HepG2 (cell line): Measurements from ENCODE around the gene DOK4. TPM values are rescaled to one million over a fixed set of nuclear protein-coding genes. Genes with fewer than 3 reads are reported as not detected.

Experiments used
- ADNP ChIP-seq: sonication (generic); formaldehyde crosslinking; IDR thresholded peaks from 2 replicates; pipeline ENCODE4 v1.4.0; 2020; ENCODE audit warnings: missing genetic modification reagents
- AHDC1 ChIP-seq: sonication (generic); formaldehyde crosslinking; IDR thresholded peaks from 2 replicates; pipeline ENCODE4 v1.5.1; 2020; ENCODE audit warnings: mild to moderate bottlenecking, missing genetic modification reagents, borderline replicate concordance
- ESRRA ChIP-seq: sonication (generic); formaldehyde crosslinking; IDR thresholded peaks from 2 replicates; pipeline ENCODE4 v1.5.1; 2020; ENCODE audit warnings: mild to moderate bottlenecking, low read depth, missing genetic modification reagents
- HOXA3 ChIP-seq: sonication (generic); formaldehyde crosslinking; IDR thresholded peaks from 2 replicates; pipeline ENCODE4 v1.5.0; 2020; ENCODE audit warnings: missing genetic modification reagents
- MYNN ChIP-seq: sonication (generic); formaldehyde crosslinking; IDR thresholded peaks from 2 replicates; pipeline ENCODE4 v1.4.0; 2020; ENCODE audit warnings: mild to moderate bottlenecking, low read depth, missing genetic modification reagents
- polyA plus RNA-seq, 8 experiments: library from polyadenylated mRNA; depleted of rRNA in 3 of 8; stranded (reverse) in 7 of 8; unstranded in 1 of 8; fragments of >200 nt; fragmentation: Illumina TruSeq in 4 of 8; extraction: Trizol in 4 of 8; gene quantifications; 2 replicates each; pipeline versions ENCODE4 v1.2.1 to v1.2.3, GENCODE V29; 2011 to 2016; ENCODE audit warnings: low read depth in 4 of 8, missing spikeins in 1 of 8, mixed read lengths in 1 of 8; ENCODE audit not compliant: insufficient read depth in 1 of 8
- total RNA-seq, 5 experiments: library from RNA; depleted of rRNA; stranded (reverse); fragments of >200 nt; fragmentation: Illumina TruSeq; extraction: Trizol; gene quantifications; 2 replicates each; pipeline ENCODE4 v1.2.3, GENCODE V29; 2016; ENCODE audit warnings: low read depth in 1 of 5
- TF ChIP-seq, protein P1 (sequence below): sonication (generic); formaldehyde crosslinking; IDR thresholded peaks from 2 replicates; pipeline ENCODE4 v1.4.0; 2020; ENCODE audit warnings: missing genetic modification reagents, mild to moderate bottlenecking, borderline replicate concordance
- TF ChIP-seq, protein P2 (sequence below): sonication (generic); formaldehyde crosslinking; IDR thresholded peaks from 2 replicates; pipeline ENCODE4 v1.4.0; 2020; ENCODE audit warnings: missing genetic modification reagents

Gene DOK4
- total and polyA plus RNA-seq, 2 of the 13 experiments (the other 11 are each of a cell fraction or from before 2014, with no cell fraction given), result 52.7 to 70.0 TPM

GRCh38 chr16:57479976-57480753, 6.1 kb downstream of the DOK4 start (continued):
- TF ChIP-seq, protein P1, sequence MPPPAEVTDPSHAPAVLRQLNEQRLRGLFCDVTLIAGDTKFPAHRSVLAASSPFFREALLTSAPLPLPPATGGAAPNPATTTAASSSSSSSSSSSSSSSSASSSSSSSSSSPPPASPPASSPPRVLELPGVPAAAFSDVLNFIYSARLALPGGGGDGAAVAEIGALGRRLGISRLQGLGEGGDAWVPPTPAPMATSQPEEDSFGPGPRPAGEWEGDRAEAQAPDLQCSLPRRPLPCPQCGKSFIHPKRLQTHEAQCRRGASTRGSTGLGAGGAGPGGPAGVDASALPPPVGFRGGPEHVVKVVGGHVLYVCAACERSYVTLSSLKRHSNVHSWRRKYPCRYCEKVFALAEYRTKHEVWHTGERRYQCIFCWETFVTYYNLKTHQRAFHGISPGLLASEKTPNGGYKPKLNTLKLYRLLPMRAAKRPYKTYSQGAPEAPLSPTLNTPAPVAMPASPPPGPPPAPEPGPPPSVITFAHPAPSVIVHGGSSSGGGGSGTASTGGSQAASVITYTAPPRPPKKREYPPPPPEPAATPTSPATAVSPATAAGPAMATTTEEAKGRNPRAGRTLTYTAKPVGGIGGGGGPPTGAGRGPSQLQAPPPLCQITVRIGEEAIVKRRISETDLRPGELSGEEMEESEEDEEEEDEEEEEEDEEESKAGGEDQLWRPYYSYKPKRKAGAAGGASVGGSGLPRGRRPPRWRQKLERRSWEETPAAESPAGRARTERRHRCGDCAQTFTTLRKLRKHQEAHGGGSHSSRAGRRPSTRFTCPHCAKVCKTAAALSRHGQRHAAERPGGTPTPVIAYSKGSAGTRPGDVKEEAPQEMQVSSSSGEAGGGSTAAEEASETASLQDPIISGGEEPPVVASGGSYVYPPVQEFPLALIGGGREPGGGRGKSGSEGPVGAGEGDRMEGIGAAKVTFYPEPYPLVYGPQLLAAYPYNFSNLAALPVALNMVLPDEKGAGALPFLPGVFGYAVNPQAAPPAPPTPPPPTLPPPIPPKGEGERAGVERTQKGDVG, result peak; percentile 76; the same call in 1 of the 2 replicates
- TF ChIP-seq HOXA3 (CRISPR knock-in tag) (peak; percentile 37; the same call in 1 of the 2 replicates), ESRRA (CRISPR knock-in tag) (peak; percentile 75), AHDC1 (0 out of 2 replicates have a peak, but pooled peaks have one; percentile 36), ADNP (CRISPR knock-in tag) (no peak), MYNN (CRISPR knock-in tag) (no peak)
- TF ChIP-seq, protein P2, sequence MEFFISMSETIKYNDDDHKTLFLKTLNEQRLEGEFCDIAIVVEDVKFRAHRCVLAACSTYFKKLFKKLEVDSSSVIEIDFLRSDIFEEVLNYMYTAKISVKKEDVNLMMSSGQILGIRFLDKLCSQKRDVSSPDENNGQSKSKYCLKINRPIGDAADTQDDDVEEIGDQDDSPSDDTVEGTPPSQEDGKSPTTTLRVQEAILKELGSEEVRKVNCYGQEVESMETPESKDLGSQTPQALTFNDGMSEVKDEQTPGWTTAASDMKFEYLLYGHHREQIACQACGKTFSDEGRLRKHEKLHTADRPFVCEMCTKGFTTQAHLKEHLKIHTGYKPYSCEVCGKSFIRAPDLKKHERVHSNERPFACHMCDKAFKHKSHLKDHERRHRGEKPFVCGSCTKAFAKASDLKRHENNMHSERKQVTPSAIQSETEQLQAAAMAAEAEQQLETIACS (CRISPR knock-in tag), result no peak
- TF ChIP-seq, all 625 proteins: peak for 230
